ENCODE data around the gene MMS19.
"Not testable (repeated sequence)": the region's sequence is repeated elsewhere in the genome, so short reads cannot be mapped to it uniquely, and the experiment has no call there.

The MMS19 gene

GRCh38 chr10:97506199-97506991, 8.2 kb upstream of the MMS19 start:
- no peak for DNase-seq

GRCh38 chr10:97505152-97505551, 6.9 kb upstream of the MMS19 start:
- DNase-seq, result no peak

- DNase-seq, result no peak
Measured at GRCh38 chr10:97503406-97503805, 5.2 kb upstream of the MMS19 start.

GRCh38 chr10:97502916-97503315, 4.7 kb upstream of the MMS19 start:
- no peak for DNase-seq

- DNase-seq, result no peak
Measured at GRCh38 chr10:97500297-97500575, 2.0 kb upstream of the MMS19 start.

- peak in 32 of 56 donors; percentile 20 to 70 (median 47) for DNase-seq
Measured at GRCh38 chr10:97499561-97500296, 1.5 kb upstream of the MMS19 start.

- peak in 33 of 56 donors; percentile 27 to 81 (median 67) for DNase-seq
Measured at GRCh38 chr10:97498841-97499560, 779 bp upstream of the MMS19 start, which contains the start of gene UBTD1. Gene UBTD1, plus strand, starts transcription at chr10:97498924. Its CDS starts 280 bp downstream, at chr10:97499204.

- DNase-seq, result peak in 49 of 56 donors; percentile 22 to 80 (median 52)
Measured at GRCh38 chr10:97497572-97498075, 598 bp downstream of the MMS19 start.

GRCh38 chr10:97494863-97495506, 3.2 kb downstream of the MMS19 start:
- DNase-seq, result no peak

- peak in 28 of 56 donors; percentile 11 to 60 (median 30) for DNase-seq
Measured at GRCh38 chr10:97494151-97494550, 4.1 kb downstream of the MMS19 start.

GRCh38 chr10:97490592-97490991, 7.6 kb downstream of the MMS19 start:
- DNase-seq, result peak in 40 of 56 donors; percentile 7 to 67 (median 39)

GRCh38 chr10:97485647-97486281, 12.5 kb downstream of the MMS19 start:
- DNase-seq, result no peak

- no peak for DNase-seq
Measured at GRCh38 chr10:97483921-97484320, 14.3 kb downstream of the MMS19 start.

- DNase-seq, result no peak
Measured at GRCh38 chr10:97483506-97483905, 14.7 kb downstream of the MMS19 start.

- DNase-seq, result no peak
Measured at GRCh38 chr10:97482381-97482780, 15.8 kb downstream of the MMS19 start.

- DNase-seq, result no peak
Measured at GRCh38 chr10:97481071-97481470, 17.2 kb downstream of the MMS19 start.

GRCh38 chr10:97479939-97480338, 18.3 kb downstream of the MMS19 start:
- DNase-seq, result peak in 3 of 56 donors; percentile 5 to 30 (median 9)

- DNase-seq, result not testable (repeated sequence)
Measured at GRCh38 chr10:97479410-97479809, 18.8 kb downstream of the MMS19 start.

GRCh38 chr10:97475936-97476594, 22.2 kb downstream of the MMS19 start:
- no peak for DNase-seq

GRCh38 chr10:97474918-97475317, 23.3 kb downstream of the MMS19 start:
- DNase-seq, result no peak

Data from nucleus accumbens (tissue), 56 donors.